ENCODE measurements around the gene TMEM260.

DNA sequence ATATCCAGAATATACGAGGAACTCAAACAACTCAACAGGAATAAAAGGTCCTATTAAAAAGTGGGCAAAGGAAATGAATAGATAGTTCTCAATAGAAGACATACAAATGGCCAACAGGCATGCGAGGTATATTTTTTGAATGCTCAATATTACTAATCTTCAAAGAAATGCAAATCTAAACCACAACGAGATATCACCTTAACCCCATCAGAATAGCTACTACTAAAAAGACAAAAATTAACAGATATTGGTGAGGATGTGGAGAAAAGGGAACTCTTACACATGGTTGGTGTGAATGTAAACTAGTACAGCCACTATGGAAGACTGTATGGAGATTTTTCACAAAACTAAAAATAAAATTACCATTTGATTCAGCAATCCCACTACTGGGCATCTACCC, 99.2 kb downstream of the TMEM260 start:
- TF ChIP-seq, protein P1, sequence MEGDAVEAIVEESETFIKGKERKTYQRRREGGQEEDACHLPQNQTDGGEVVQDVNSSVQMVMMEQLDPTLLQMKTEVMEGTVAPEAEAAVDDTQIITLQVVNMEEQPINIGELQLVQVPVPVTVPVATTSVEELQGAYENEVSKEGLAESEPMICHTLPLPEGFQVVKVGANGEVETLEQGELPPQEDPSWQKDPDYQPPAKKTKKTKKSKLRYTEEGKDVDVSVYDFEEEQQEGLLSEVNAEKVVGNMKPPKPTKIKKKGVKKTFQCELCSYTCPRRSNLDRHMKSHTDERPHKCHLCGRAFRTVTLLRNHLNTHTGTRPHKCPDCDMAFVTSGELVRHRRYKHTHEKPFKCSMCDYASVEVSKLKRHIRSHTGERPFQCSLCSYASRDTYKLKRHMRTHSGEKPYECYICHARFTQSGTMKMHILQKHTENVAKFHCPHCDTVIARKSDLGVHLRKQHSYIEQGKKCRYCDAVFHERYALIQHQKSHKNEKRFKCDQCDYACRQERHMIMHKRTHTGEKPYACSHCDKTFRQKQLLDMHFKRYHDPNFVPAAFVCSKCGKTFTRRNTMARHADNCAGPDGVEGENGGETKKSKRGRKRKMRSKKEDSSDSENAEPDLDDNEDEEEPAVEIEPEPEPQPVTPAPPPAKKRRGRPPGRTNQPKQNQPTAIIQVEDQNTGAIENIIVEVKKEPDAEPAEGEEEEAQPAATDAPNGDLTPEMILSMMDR (conservative IDR thresholded peaks at IDR 0.05 in 1 of 2, IDR thresholded peaks at IDR 0.05 in 1 of 2; ENCODE audit: low read depth in 1 of 2, low read length in 2 of 2) = no peak
- TF ChIP-seq EZH2 (IDR thresholded peaks at IDR 0.05; ENCODE audit: low read length, missing control alignments) = no peak
